Chondrocyte (in vitro differentiated cells): ENCODE results near the gene CABYR. TPM values are rescaled to one million over a fixed set of nuclear protein-coding genes. Genes with fewer than 3 reads are reported as not detected.
"Not testable (repeated sequence)": the region's sequence is repeated elsewhere in the genome, so short reads cannot be mapped to it uniquely, and the experiment has no call there.

Experiments
- DNase-seq: peaks from one replicate; pipeline ENCODE4 v3.0.0; 2021; ENCODE audit warnings: mixed read lengths, low spot score
- H3K27ac Mint-ChIP-seq: one replicate; pipeline ENCODE4 v1.8.0; 2021; ENCODE audit warnings: mild to moderate bottlenecking, moderate library complexity, mixed read lengths; ENCODE audit not compliant: unreplicated experiment
- H3K27me3 Mint-ChIP-seq: 2 replicates; pipeline ENCODE4 v1.8.0; 2021; ENCODE audit warnings: low read depth, mixed read lengths
- H3K36me3 Mint-ChIP-seq: 2 replicates; pipeline ENCODE4 v1.8.0; 2021; ENCODE audit warnings: low read depth, mixed read lengths
- H3K4me1 Mint-ChIP-seq: 2 replicates; pipeline ENCODE4 v1.8.0; 2021; ENCODE audit warnings: low read depth, mild to moderate bottlenecking, mixed read lengths
- H3K4me3 Mint-ChIP-seq: one replicate; pipeline ENCODE4 v1.8.0; 2021; ENCODE audit warnings: mild to moderate bottlenecking, moderate library complexity, mixed read lengths; ENCODE audit not compliant: unreplicated experiment
- H3K9me3 Mint-ChIP-seq: 2 replicates; pipeline ENCODE4 v1.8.0; 2021; ENCODE audit warnings: low read depth, mixed read lengths
- CTCF ChIP-seq: fragments of 200-600 bp; sonication (generic); IDR thresholded peaks from 2 replicates; pipeline ENCODE4 v1.5.0; 2021; ENCODE audit warnings: antibody characterized with exemption, mild to moderate bottlenecking, moderate library complexity
- total RNA-seq: library from RNA; stranded (reverse); gene quantifications from 3 replicates; pipeline ENCODE4 v1.2.1, GENCODE V29; 2021

CABYR gene
- total RNA-seq, 1 donor from 2014 or later = 9.8 TPM

GRCh38 chr18:24142376-24142775 lies 3.5 kb downstream of the CABYR start:
- no peak overlapping the region for H3K4me3 Mint-ChIP-seq
- no peak overlapping the region for H3K27ac Mint-ChIP-seq
- peaks cover 14% of the 10 kb centered on the region for H3K9me3 Mint-ChIP-seq
- peaks cover 10% of the 10 kb centered on the region for H3K36me3 Mint-ChIP-seq
- no peak for DNase-seq
- H3K27me3 Mint-ChIP-seq = no peaks in the 10 kb centered on the region
- TF ChIP-seq CTCF = no peak
- peaks cover 21% of the 10 kb centered on the region for H3K4me1 Mint-ChIP-seq

- H3K27ac Mint-ChIP-seq, H3K27me3 Mint-ChIP-seq, H3K4me1 Mint-ChIP-seq, H3K4me3 Mint-ChIP-seq, DNase-seq: not testable (repeated sequence)
- Mint-ChIP-seq H3K36me3 (peaks cover 21% of the 10 kb centered on the region), H3K9me3 (peaks cover 10% of the 10 kb centered on the region)
Measured at GRCh38 chr18:24149591-24149990, 10.7 kb downstream of the CABYR start.

- no peak for DNase-seq
- no peak overlapping the region for H3K4me3 Mint-ChIP-seq
- H3K4me1 Mint-ChIP-seq = peaks cover 2% of the 10 kb centered on the region
- no peaks in the 10 kb centered on the region for H3K27me3 Mint-ChIP-seq
- TF ChIP-seq CTCF = no peak
- no peak overlapping the region for H3K27ac Mint-ChIP-seq
- H3K36me3 Mint-ChIP-seq = peaks cover 21% of the 10 kb centered on the region
- no peaks in the 10 kb centered on the region for H3K9me3 Mint-ChIP-seq
Measured at GRCh38 chr18:24153397-24153796, 14.5 kb downstream of the CABYR start.

GRCh38 chr18:24157855-24158254 lies 19.0 kb downstream of the CABYR start:
- DNase-seq = no peak
- Mint-ChIP-seq H3K27ac (no peak overlapping the region), H3K4me3 (no peak overlapping the region), H3K4me1 (peaks cover 5% of the 10 kb centered on the region), H3K9me3 (no peaks in the 10 kb centered on the region), H3K36me3 (peaks cover 19% of the 10 kb centered on the region), H3K27me3 (no peaks in the 10 kb centered on the region)
- no peak for TF ChIP-seq CTCF

- Mint-ChIP-seq H3K36me3 (peaks cover 25% of the 10 kb centered on the region), H3K4me3 (no peak overlapping the region), H3K4me1 (peaks cover 5% of the 10 kb centered on the region), H3K9me3 (no peaks in the 10 kb centered on the region), H3K27ac (no peak overlapping the region), H3K27me3 (no peaks in the 10 kb centered on the region)
- no peak for TF ChIP-seq CTCF
- DNase-seq = no peak
Measured at GRCh38 chr18:24160086-24160485, 21.2 kb downstream of the CABYR start.

GRCh38 chr18:24161304-24161703 lies 22.4 kb downstream of the CABYR start:
- Mint-ChIP-seq H3K27ac (no peak overlapping the region), H3K36me3 (peaks cover 28% of the 10 kb centered on the region), H3K27me3 (no peaks in the 10 kb centered on the region), H3K9me3 (no peaks in the 10 kb centered on the region), H3K4me3 (no peak overlapping the region), H3K4me1 (peaks cover 5% of the 10 kb centered on the region)
- TF ChIP-seq CTCF = no peak
- no peak for DNase-seq
